H1 (cell line): ENCODE data around the gene PRIMPOL. TPM values are rescaled to one million over a fixed set of nuclear protein-coding genes. Genes with fewer than 3 reads are reported as not detected.

Source experiments
- CTCF ChIA-PET: fragments of 300-600 bp; sonication (Branson Sonifier 250); formaldehyde crosslinking; loops from one replicate; lab custom pipeline; 2021; ENCODE audit not compliant: partially characterized antibody; lab: Charles Lee
- POLR2A ChIA-PET: fragments of 300-600 bp; sonication (Branson Sonifier 250); formaldehyde crosslinking; loops from one replicate; lab custom pipeline; 2021; ENCODE audit warnings: inconsistent platforms; ENCODE audit not compliant: partially characterized antibody; lab: Charles Lee
- DNase-seq, 2 experiments: peaks; one replicate each; pipeline versions ENCODE4 v3.0.0 to v3.0.0-alpha.2; 2010 to 2022; ENCODE audit warnings: low spot score in 2 of 2, low read depth in 1 of 2, mixed read lengths in 1 of 2
- FAIRE-seq: peaks from 2 replicates; lab custom pipeline; 2011; peaks lifted over from hg19 to GRCh38; lab: Jason Lieb, UNC
- H2AFZ ChIP-seq: 2 replicates; pipeline ENCODE4 v1.8.1; 2012; ENCODE audit warnings: low read length, inconsistent platforms
- H2AK5ac ChIP-seq: 2 replicates; pipeline ENCODE4 v1.6.1; 2013; ENCODE audit warnings: low read depth, low read length
- H2BK120ac ChIP-seq: replicated peaks from 2 replicates; pipeline ENCODE3; 2013; ENCODE audit warnings: low read depth, low read length, inconsistent platforms
- H2BK12ac ChIP-seq: 2 replicates; pipeline ENCODE4 v1.6.1; 2013; ENCODE audit warnings: low read depth, low read length
- H2BK15ac ChIP-seq: 2 replicates; pipeline ENCODE4 v1.6.1; 2013; ENCODE audit warnings: low read length
- H2BK20ac ChIP-seq: 2 replicates; pipeline ENCODE4 v1.6.1; 2013; ENCODE audit warnings: low read length
- H2BK5ac ChIP-seq: 2 replicates; pipeline ENCODE4 v1.6.1; 2013; ENCODE audit warnings: low read depth, low read length
- H3K14ac ChIP-seq: 2 replicates; pipeline ENCODE4 v1.6.1; 2013; ENCODE audit warnings: inconsistent platforms; ENCODE audit not compliant: insufficient read length
- H3K18ac ChIP-seq: 2 replicates; pipeline ENCODE4 v1.6.1; 2013; ENCODE audit warnings: low read length; ENCODE audit errors: extremely low read depth
- H3K23ac ChIP-seq: 2 replicates; pipeline ENCODE4 v1.6.1; 2013; ENCODE audit warnings: inconsistent platforms; ENCODE audit not compliant: insufficient read length
- H3K23me2 ChIP-seq: 2 replicates; pipeline ENCODE4 v1.6.1; 2013; ENCODE audit warnings: low read depth, low read length
- H3K27ac ChIP-seq: 2 replicates; pipeline ENCODE4 v1.6.1; 2011; ENCODE audit warnings: low read depth, low read length, inconsistent platforms
- H3K27me3 ChIP-seq, 4 experiments: replicated peaks in 1 of 4; 1 replicate in 1 of 4; 2 replicates in 3 of 4; pipeline versions ENCODE4 v1.6.1 to v1.8.1; 2011 to 2013; ENCODE audit warnings: low read length in 3 of 4, mild to moderate bottlenecking in 3 of 4, inconsistent platforms in 2 of 4, mixed read lengths in 2 of 4, moderate library complexity in 1 of 4; ENCODE audit not compliant: control insufficient read depth in 3 of 4, insufficient read depth in 3 of 4; ENCODE audit errors: extremely low read depth in 1 of 4
- H3K36me3 ChIP-seq, 4 experiments: 2 replicates each; pipeline versions ENCODE4 v1.6.1 to v1.8.1; 2011 to 2013; ENCODE audit warnings: mild to moderate bottlenecking in 4 of 4, low read length in 3 of 4, moderate library complexity in 2 of 4, control low read depth in 1 of 4, inconsistent platforms in 1 of 4; ENCODE audit not compliant: insufficient read depth in 4 of 4, control insufficient read depth in 2 of 4
- H3K4ac ChIP-seq: replicated peaks from 2 replicates; pipeline ENCODE3; 2013; ENCODE audit warnings: low read length, low read depth, mixed read lengths, inconsistent platforms; ENCODE audit not compliant: insufficient read length
- H3K4me1 ChIP-seq, 4 experiments: replicated peaks in 1 of 4; 1 replicate in 1 of 4; 2 replicates in 3 of 4; pipeline versions ENCODE4 v1.6.1 to v1.8.1; 2011 to 2013; ENCODE audit warnings: low read length in 3 of 4, inconsistent platforms in 2 of 4, mixed read lengths in 1 of 4; ENCODE audit not compliant: insufficient read depth in 4 of 4, control insufficient read depth in 3 of 4
- H3K4me2 ChIP-seq, 2 experiments: 2 replicates each; pipeline versions ENCODE4 v1.6.1 to v1.8.1; 2011 to 2013; ENCODE audit warnings: low read depth in 2 of 2, low read length in 2 of 2, control low read depth in 1 of 2, inconsistent platforms in 1 of 2, mild to moderate bottlenecking in 1 of 2; ENCODE audit not compliant: insufficient read depth in 1 of 2
- H3K4me3 ChIP-seq, 4 experiments: fragments of 200-600, 300-600 bp in 1 of 4; sonication (generic), shearing (Covaris generic), sonication (Bioruptor Twin) in 1 of 4; 2 replicates each; pipeline versions ENCODE4 v1.5.1 to v1.8.1; 2011 to 2016; ENCODE audit warnings: low read length in 4 of 4, low read depth in 3 of 4, control low read depth in 2 of 4, inconsistent platforms in 2 of 4, mild to moderate bottlenecking in 2 of 4, mixed read lengths in 1 of 4, moderate library complexity in 1 of 4; ENCODE audit not compliant: insufficient read depth in 2 of 4; ENCODE audit errors: extremely low read depth in 1 of 4
- H3K56ac ChIP-seq: replicated peaks from 2 replicates; pipeline ENCODE3; 2013; ENCODE audit warnings: low read depth, mild to moderate bottlenecking, mixed read lengths, low read length, inconsistent platforms; ENCODE audit not compliant: insufficient read length
- H3K79me1 ChIP-seq: 2 replicates; pipeline ENCODE4 v1.6.1; 2013; ENCODE audit warnings: low read depth, low read length, control low read depth
- H3K79me2 ChIP-seq, 2 experiments: 2 replicates each; pipeline versions ENCODE4 v1.6.1 to v1.8.1; 2012 to 2013; ENCODE audit warnings: low read length in 2 of 2, mild to moderate bottlenecking in 2 of 2, inconsistent platforms in 1 of 2; ENCODE audit not compliant: insufficient read depth in 2 of 2, control insufficient read depth in 1 of 2
- H3K9ac ChIP-seq, 4 experiments: replicated peaks in 1 of 4; 1 replicate in 1 of 4; 2 replicates in 3 of 4; pipeline versions ENCODE4 v1.6.1 to v1.8.1; 2011 to 2013; ENCODE audit warnings: low read depth in 3 of 4, low read length in 3 of 4, control low read depth in 2 of 4, mild to moderate bottlenecking in 2 of 4, moderate library complexity in 2 of 4, inconsistent platforms in 1 of 4; ENCODE audit errors: extremely low read depth in 1 of 4
- H3K9me3 ChIP-seq, 2 experiments: 2 replicates each; pipeline versions ENCODE4 v1.6.1 to v1.8.1; 2012 to 2013; ENCODE audit warnings: mild to moderate bottlenecking in 2 of 2, moderate library complexity in 2 of 2, control low read depth in 1 of 2, inconsistent platforms in 1 of 2, low read depth in 1 of 2, low read length in 1 of 2, mixed read lengths in 1 of 2; ENCODE audit not compliant: insufficient read depth in 2 of 2
- H4K20me1 ChIP-seq, 2 experiments: replicated peaks in 1 of 2; 2 replicates each; pipeline versions ENCODE3 to v1.8.1; 2011 to 2013; ENCODE audit warnings: inconsistent platforms in 2 of 2, low read length in 2 of 2, mild to moderate bottlenecking in 1 of 2; ENCODE audit not compliant: insufficient read depth in 2 of 2, control insufficient read depth in 1 of 2
- H4K5ac ChIP-seq: 2 replicates; pipeline ENCODE4 v1.6.1; 2013; ENCODE audit warnings: low read length, low read depth, mixed read lengths, inconsistent platforms; ENCODE audit not compliant: insufficient read length
- H4K8ac ChIP-seq: 2 replicates; pipeline ENCODE4 v1.8.0; 2013; ENCODE audit warnings: mild to moderate bottlenecking, moderate library complexity, low read length, inconsistent platforms; ENCODE audit not compliant: insufficient read depth; ENCODE audit errors: extremely low read depth
- H4K91ac ChIP-seq: replicated peaks from 2 replicates; pipeline ENCODE3; 2013; ENCODE audit warnings: low read length, mixed read lengths, inconsistent platforms; ENCODE audit not compliant: insufficient read length
- ASH2L ChIP-seq: fragments of 200-600, 300-600 bp; sonication (generic); IDR thresholded peaks from one replicate; pipeline ENCODE4 v1.7.1; 2017; ENCODE audit warnings: low read length
- BCL11A ChIP-seq, 2 experiments: IDR thresholded peaks; one replicate each; pipeline ENCODE4 v1.6.1; 2011; ENCODE audit warnings: low read depth in 2 of 2, low read length in 2 of 2, mild to moderate bottlenecking in 2 of 2
- EGR1 ChIP-seq: IDR thresholded peaks from 2 replicates; pipeline ENCODE4 v1.6.1; 2011; ENCODE audit warnings: low read depth, low read length, borderline replicate concordance
- EP300 ChIP-seq, 2 experiments: IDR thresholded peaks; 1 replicate in 1 of 2; 2 replicates in 1 of 2; pipeline ENCODE4 v1.6.1; 2011 to 2012; ENCODE audit warnings: low read depth in 2 of 2, low read length in 2 of 2, mild to moderate bottlenecking in 2 of 2, borderline replicate concordance in 1 of 2, inconsistent platforms in 1 of 2, moderate library complexity in 1 of 2
- FOSL1 ChIP-seq: IDR thresholded peaks from 2 replicates; pipeline ENCODE4 v1.6.1; 2011; ENCODE audit warnings: mild to moderate bottlenecking, low read depth, low read length, moderate library complexity; ENCODE audit not compliant: insufficient read depth
- JUN ChIP-seq: IDR thresholded peaks from 2 replicates; pipeline ENCODE4 v1.6.1; 2011; ENCODE audit warnings: low read depth, mild to moderate bottlenecking, improper control_type of control experiment, low read length
- POLR2A ChIP-seq, 2 experiments: IDR thresholded peaks; 1 replicate in 1 of 2; 2 replicates in 1 of 2; pipeline ENCODE4 v1.6.1; 2011; ENCODE audit warnings: low read depth in 2 of 2, low read length in 2 of 2, mild to moderate bottlenecking in 2 of 2; ENCODE audit errors: control extremely low read depth in 1 of 2
- POU5F1 ChIP-seq: IDR thresholded peaks from 2 replicates; pipeline ENCODE4 v1.6.1; 2011; ENCODE audit warnings: low read depth, mild to moderate bottlenecking, low read length, moderate library complexity
- SIN3A ChIP-seq, 2 experiments: IDR thresholded peaks in 1 of 2; conservative IDR thresholded peaks in 1 of 2; 2 replicates each; pipeline ENCODE4 v1.6.1; 2011 to 2012; ENCODE audit warnings: low read length in 2 of 2, improper control_type of control experiment in 1 of 2, low read depth in 1 of 2, mild to moderate bottlenecking in 1 of 2
- SIX5 ChIP-seq: IDR thresholded peaks from 2 replicates; pipeline ENCODE4 v1.6.1; 2011; ENCODE audit warnings: mild to moderate bottlenecking, low read depth, low read length
- TBP ChIP-seq: IDR thresholded peaks from 2 replicates; pipeline ENCODE4 v1.6.1; 2011; ENCODE audit warnings: low read depth, low read length, improper control_type of control experiment
- ZNF274 ChIP-seq: IDR thresholded peaks from 2 replicates; pipeline ENCODE4 v1.7.0; 2012; ENCODE audit warnings: low read length, borderline replicate concordance; ENCODE audit errors: extremely low read depth
- WGBS, 2 experiments: shearing (Covaris generic) in 1 of 2; methylation state at CpG; one replicate each; pipeline versions ENCODE4 v1.1.6 to v1.1.7; 2013 to 2015; ENCODE audit warnings: low lambda C conversion rate in 2 of 2, mixed read lengths in 2 of 2, inconsistent platforms in 1 of 2, low coverage in 1 of 2, missing lambda C conversion rate in 1 of 2; ENCODE audit not compliant: insufficient replicate concordance in 2 of 2, insufficient coverage in 1 of 2, insufficient read length in 1 of 2; ENCODE audit errors: extremely low coverage in 1 of 2, missing lambda C conversion rate in 1 of 2; 5-methylcytosine and 5-hydroxymethylcytosine counted together
- polyA plus RNA-seq, 7 experiments: library from polyadenylated mRNA; depleted of rRNA in 3 of 7; stranded (reverse) in 5 of 7; unstranded in 2 of 7; fragments of >200 nt in 5 of 7; fragments of 200-250 nt in 2 of 7; gene quantifications; 1 replicate in 5 of 7; 2 replicates in 1 of 7; 4 replicates in 1 of 7; pipeline versions ENCODE4 v1.2.1 to v1.2.3, GENCODE V29; 2011 to 2013; ENCODE audit warnings: missing spikeins in 2 of 7, mixed read lengths in 2 of 7
- total RNA-seq: library from RNA; stranded (reverse); fragmentation: NEBNext Ultra II Directional; extraction: Animal tissue kit (Norgen Biotek cat#: 25700); gene quantifications from 2 replicates; pipeline ENCODE4 v1.2.1, GENCODE V29; 2021

Gene PRIMPOL
- total and polyA plus RNA-seq, 2 of the 8 experiments (the other 6 are each of a cell fraction or from before 2014, with no cell fraction given) = 4.4 to 6.7 TPM

GRCh38 chr4:184651899-184652298 lies 2.4 kb downstream of the PRIMPOL start:
- FAIRE-seq (no peak), DNase-seq (no peak)
- Histone ChIP-seq H3K14ac (no peak overlapping the region), H4K20me1 (peaks cover 0 to 4% of the 10 kb centered on the region in 2 experiments), H3K9me3 (no peaks in the 10 kb centered on the region), H3K18ac (no peak overlapping the region), H3K36me3 (no peaks in the 10 kb centered on the region), H3K4me2 (no peak overlapping the region), H3K27me3 (no peaks in the 10 kb centered on the region), H2AFZ (no peak overlapping the region), H3K79me2 (peaks cover 3 to 17% of the 10 kb centered on the region in 2 experiments), H3K23ac (no peak overlapping the region), H3K56ac (no peak overlapping the region), H3K79me1 (no peaks in the 10 kb centered on the region), H3K23me2 (peaks cover 13% of the 10 kb centered on the region), H3K4ac (no peak overlapping the region), H4K8ac (no peak overlapping the region), H4K5ac (no peak overlapping the region), H2BK15ac (no peak overlapping the region), H4K91ac (no peak overlapping the region), H2AK5ac (no peak overlapping the region), H3K4me1 (peaks cover 3 to 16% (median 11%) of the 10 kb centered on the region in 4 experiments), H3K27ac (no peak overlapping the region), H2BK5ac (no peak overlapping the region), H3K9ac (no peak overlapping the region), H2BK120ac (no peak overlapping the region), H2BK20ac (no peak overlapping the region), H3K4me3 (no peak overlapping the region), H2BK12ac (no peak overlapping the region)
- 71% methylated on average over 8 of the region's 8 CpGs; no CpG with 5 or more reads in 1 of the 2 experiments for WGBS, 2 experiments
- ChIA-PET POLR2A (no interaction called here), CTCF (no interaction called here)
- TF ChIP-seq EP300 (IDR thresholded peaks at IDR 0.05; ENCODE audit: borderline replicate concordance in 1 of 2, low read depth in 2 of 2, low read length in 2 of 2) (no peak), JUN (no peak), SIN3A (conservative IDR thresholded peaks at IDR 0.05 in 1 of 2, IDR thresholded peaks at IDR 0.05 in 1 of 2; ENCODE audit: low read depth in 1 of 2, low read length in 2 of 2) (no peak), POU5F1 (no peak), ZNF274 (no peak), ASH2L (no peak), TBP (no peak), POLR2A (IDR thresholded peaks at IDR 0.05; ENCODE audit: control extremely low read depth in 1 of 2, low read depth in 2 of 2, low read length in 2 of 2) (no peak), EGR1 (no peak), FOSL1 (no peak), SIX5 (no peak), BCL11A (IDR thresholded peaks at IDR 0.05; ENCODE audit: low read depth in 2 of 2, low read length in 2 of 2) (no peak)
